ENCODE data around the gene PODXL. TPM values are rescaled to one million over a fixed set of nuclear protein-coding genes. Genes with fewer than 3 reads are reported as not detected.
A peak's percentile ranks its signal among the peaks of the same experiment; 100 is the strongest.
"Not testable (repeated sequence)": the region's sequence is repeated elsewhere in the genome, so short reads cannot be mapped to it uniquely, and the experiment has no call there.

Gene PODXL
- total RNA-seq, 1 experiment from 2014 or later, result 1.6 TPM

DNA sequence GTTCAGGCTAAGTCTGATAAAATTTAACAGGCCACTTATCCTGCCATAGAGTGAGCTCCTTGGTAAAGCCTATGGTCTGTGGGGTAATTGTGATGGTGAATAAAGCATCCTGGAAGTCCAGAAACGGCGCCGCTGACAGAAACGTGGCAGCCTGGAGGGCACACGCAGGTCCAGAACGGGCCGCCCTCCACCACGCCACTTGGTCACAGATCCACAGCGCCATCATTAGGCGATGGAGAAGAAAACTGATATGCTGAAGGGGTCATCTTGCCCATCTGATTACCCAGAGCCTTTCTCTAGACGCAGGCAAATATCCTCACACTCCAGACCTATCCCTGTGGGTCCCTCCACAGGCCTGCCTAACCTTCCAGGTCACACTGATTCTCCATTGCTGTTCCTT lies 37.8 kb downstream of the PODXL start:
- Mint-ChIP-seq H3K27me3 (ENCODE audit: insufficient read depth, unreplicated experiment) (no peaks in the 10 kb centered on the region), H3K4me3 (ENCODE audit: unreplicated experiment) (no peak overlapping the region), H3K27ac (ENCODE audit: low read depth, unreplicated experiment) (no peak overlapping the region), H3K4me1 (ENCODE audit: insufficient read depth, unreplicated experiment) (no peaks in the 10 kb centered on the region), H3K36me3 (ENCODE audit: insufficient read depth, unreplicated experiment) (peaks cover 7% of the 10 kb centered on the region), H3K9me3 (ENCODE audit: unreplicated experiment) (no peaks in the 10 kb centered on the region)
- intact Hi-C loops (cut with micrococcal nuclease), result no loop called here
- BruUV-seq (replicated peaks), result no TSS peak
- DNase-seq (ENCODE audit: unreplicated experiment), result no peak
- TF ChIP-seq CTCF (IDR thresholded peaks at IDR 0.05; ENCODE audit: unreplicated experiment), result no peak
- ChIA-PET POLR2A (interaction anchor here (0.5 kb wide), 1 partner anchor 214 kb away, joined by 3 read pairs; no protein-coding TSS in a partner anchor), CTCF (interaction anchor here (0.6 kb wide), 1 partner anchor 9 kb away, joined by 3 read pairs; no protein-coding TSS in a partner anchor)

GRCh38 chr7:131517218-131517923 lies 39.1 kb downstream of the PODXL start:
- BruUV-seq (replicated peaks), result no TSS peak
- H3K36me3 Mint-ChIP-seq (ENCODE audit: insufficient read depth, unreplicated experiment), result peaks cover 7% of the 10 kb centered on the region

DNA sequence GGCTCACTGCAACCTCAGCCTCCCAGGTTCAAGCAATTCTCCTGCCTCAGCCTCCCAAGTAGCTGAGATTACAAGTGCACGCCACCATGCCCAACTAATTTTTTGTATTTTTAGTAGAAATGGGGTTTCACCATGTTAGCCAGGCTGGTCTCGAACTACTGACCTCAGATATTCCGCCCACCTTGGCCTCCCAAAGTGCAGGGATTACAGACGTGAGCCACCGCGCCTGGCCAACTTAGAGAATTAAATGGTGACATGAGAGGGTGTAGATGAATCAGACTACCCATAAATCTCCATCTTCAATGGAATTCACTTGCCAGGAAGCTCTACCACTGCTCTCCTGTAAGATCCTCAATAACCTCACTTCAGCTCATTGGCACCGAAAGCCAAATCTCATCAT lies 41.0 kb downstream of the PODXL start:
- not testable (repeated sequence) for H3K4me1 Mint-ChIP-seq (ENCODE audit: insufficient read depth, unreplicated experiment); H3K4me3 Mint-ChIP-seq (ENCODE audit: unreplicated experiment)

More at GRCh38 chr7:131517218-131517923, 39.1 kb downstream of the PODXL start:
- Mint-ChIP-seq H3K9me3 (ENCODE audit: unreplicated experiment) (no peaks in the 10 kb centered on the region), H3K4me3 (ENCODE audit: unreplicated experiment) (no peak overlapping the region), H3K27ac (ENCODE audit: low read depth, unreplicated experiment) (no peak overlapping the region), H3K4me1 (ENCODE audit: insufficient read depth, unreplicated experiment) (peaks cover 7% of the 10 kb centered on the region), H3K27me3 (ENCODE audit: insufficient read depth, unreplicated experiment) (no peaks in the 10 kb centered on the region)
- ChIA-PET POLR2A (no interaction called here), CTCF (no interaction called here)
- no peak for TF ChIP-seq CTCF (IDR thresholded peaks at IDR 0.05; ENCODE audit: unreplicated experiment)
- no peak for DNase-seq (ENCODE audit: unreplicated experiment)
- intact Hi-C loops (cut with micrococcal nuclease), result no loop called here

DNA sequence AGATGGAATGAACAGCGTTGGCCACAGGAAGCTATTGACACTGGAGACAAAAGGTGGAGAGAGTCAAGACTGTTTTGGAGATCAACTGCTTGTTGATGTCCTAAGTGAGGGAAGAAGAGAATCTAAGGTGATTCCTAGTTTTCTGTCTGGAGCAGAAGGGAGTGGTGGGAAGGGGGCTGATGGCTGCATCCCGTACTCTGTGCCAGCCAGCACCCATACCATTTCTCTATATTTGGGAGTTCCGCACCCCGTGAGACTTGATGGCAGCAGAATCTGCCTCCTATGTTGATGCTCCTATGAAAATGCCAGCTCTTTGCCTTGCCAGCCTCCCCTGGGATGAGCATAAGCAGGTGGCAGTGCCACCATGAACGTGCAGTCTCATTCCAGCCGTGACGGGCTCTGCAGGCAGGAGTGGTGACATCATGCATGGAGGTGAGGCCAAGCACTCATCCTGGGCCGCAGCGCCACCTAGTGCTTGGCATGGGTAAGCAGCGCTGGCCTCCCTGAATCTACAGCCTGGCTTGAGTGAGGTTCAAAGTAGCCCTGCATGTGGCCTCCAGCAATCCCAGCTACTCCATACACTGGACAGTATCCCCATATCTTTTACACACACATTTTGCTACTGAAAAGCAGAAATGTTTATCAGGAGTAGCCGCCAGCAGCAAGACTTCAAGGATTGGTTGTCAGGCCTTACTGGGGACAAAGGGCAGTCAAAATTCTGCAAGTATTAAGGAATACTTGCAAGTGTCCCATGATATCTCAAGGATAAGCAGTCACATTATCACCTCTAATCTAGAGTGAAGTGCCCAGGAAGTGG lies 43.0 kb downstream of the PODXL start:
- peak; percentile 87 for TF ChIP-seq CTCF (IDR thresholded peaks at IDR 0.05; ENCODE audit: unreplicated experiment)
- no TSS peak for BruUV-seq (replicated peaks)
- ChIA-PET CTCF (interaction anchor here (0.6 to 11.8 kb wide), 24 partner anchors 8 to 552 kb away, joined by 3 to 204 read pairs (median 5); no protein-coding TSS in a partner anchor), POLR2A (no interaction called here)
- Mint-ChIP-seq H3K36me3 (ENCODE audit: insufficient read depth, unreplicated experiment) (peaks cover 7% of the 10 kb centered on the region), H3K27me3 (ENCODE audit: insufficient read depth, unreplicated experiment) (no peaks in the 10 kb centered on the region), H3K9me3 (ENCODE audit: unreplicated experiment) (no peaks in the 10 kb centered on the region), H3K4me3 (ENCODE audit: unreplicated experiment) (no peak overlapping the region), H3K4me1 (ENCODE audit: insufficient read depth, unreplicated experiment) (peaks cover 7% of the 10 kb centered on the region), H3K27ac (ENCODE audit: low read depth, unreplicated experiment) (peak overlapping the region; percentile 17)
- intact Hi-C loops (cut with micrococcal nuclease), result loop anchor here (1.0 kb wide), 1 partner anchor 141 kb away; no protein-coding TSS in a partner anchor
- DNase-seq (ENCODE audit: unreplicated experiment), result peak; percentile 86

More for the DNA sequence above, 41.0 kb downstream of the PODXL start:
- H3K27ac Mint-ChIP-seq (ENCODE audit: low read depth, unreplicated experiment); intact Hi-C loops (cut with micrococcal nuclease); H3K36me3 Mint-ChIP-seq (ENCODE audit: insufficient read depth, unreplicated experiment); H3K9me3 Mint-ChIP-seq (ENCODE audit: unreplicated experiment); H3K27me3 Mint-ChIP-seq (ENCODE audit: insufficient read depth, unreplicated experiment); DNase-seq (ENCODE audit: unreplicated experiment); BruUV-seq (replicated peaks): not testable (repeated sequence)
- POLR2A ChIA-PET, result interaction anchor here (0.7 kb wide), 1 partner anchor 18 kb away, joined by 4 read pairs; no protein-coding TSS in a partner anchor
- CTCF ChIA-PET, result interaction anchor here (1.0 to 2.7 kb wide), 6 partner anchors 8 to 140 kb away, joined by 4 to 11 read pairs (median 6); no protein-coding TSS in a partner anchor

All from MCF 10A (cell line).